Measurements from ENCODE around the gene CADPS2. TPM values are rescaled to one million over a fixed set of nuclear protein-coding genes. Genes with fewer than 3 reads are reported as not detected.

The CADPS2 gene
- total and polyA plus RNA-seq, 4 donors = 5.9 to 23.8 (median 11.0) TPM

DNA sequence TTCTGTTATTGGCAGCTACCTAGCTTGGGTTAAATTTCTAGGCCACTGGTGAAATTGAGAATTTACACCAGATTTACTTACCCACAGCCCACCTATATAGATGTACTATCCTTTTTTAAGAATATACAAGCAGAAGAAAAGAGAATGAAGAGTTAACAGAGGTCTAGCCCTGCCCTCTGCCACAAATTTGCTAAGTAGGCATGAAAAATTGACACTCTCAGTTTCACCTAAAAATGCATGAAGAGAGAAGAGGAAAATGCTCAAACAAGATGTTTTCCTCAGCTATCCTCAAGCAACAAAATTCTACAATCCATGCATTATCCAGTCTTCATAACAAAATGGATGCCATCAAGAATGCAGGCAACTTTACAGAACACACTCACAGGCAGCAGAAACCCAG, 158.9 kb downstream of the CADPS2 start:
- peaks cover 0 to 2% of the 10 kb centered on the region in 2 donors for H3K27me3 ChIP-seq (ENCODE audit: control insufficient read depth in 1 of 2, insufficient read depth in 2 of 2, low read length in 1 of 2)
- H3K27ac ChIP-seq (ENCODE audit: low read depth in 1 of 2, low read length in 2 of 2) = no peak overlapping the region
- H3K9me3 ChIP-seq (ENCODE audit: control insufficient read depth, low read length) = no peaks in the 10 kb centered on the region
- DNase-seq (no peak), ATAC-seq (ENCODE audit: low FRiP score) (no peak)
- no peaks in the 10 kb centered on the region for H3K36me3 ChIP-seq (ENCODE audit: control insufficient read depth in 1 of 2, insufficient read depth in 2 of 2, low read length in 1 of 2)
- no peaks in the 10 kb centered on the region for H3K4me1 ChIP-seq (ENCODE audit: control insufficient read depth in 1 of 2, insufficient read depth in 2 of 2, low read length in 2 of 2)
- intact Hi-C loops (cut with DNase I) = no loop called here
- H3K4me3 ChIP-seq (ENCODE audit: low read length in 2 of 2) = no peak overlapping the region

DNA sequence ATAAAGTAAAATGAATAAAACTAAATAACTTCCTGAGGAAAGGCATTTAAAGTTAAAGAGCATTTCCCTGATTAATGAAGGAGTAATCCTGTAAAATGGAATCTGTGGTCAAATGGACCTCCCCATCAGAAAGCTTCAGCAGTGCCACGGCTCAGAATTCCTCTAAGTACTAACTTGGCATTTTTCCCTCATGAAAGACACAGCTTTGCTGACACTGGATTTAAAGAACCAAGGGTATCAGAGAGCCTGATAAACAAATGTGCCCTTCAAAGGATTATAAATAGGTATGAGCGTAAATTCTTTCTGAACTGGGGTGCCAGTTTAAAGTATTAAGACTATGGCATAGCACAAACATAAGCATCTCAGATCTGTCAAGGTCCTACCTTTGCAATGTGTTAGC, 159.4 kb downstream of the CADPS2 start:
- H3K27ac ChIP-seq (ENCODE audit: low read depth in 1 of 2, low read length in 2 of 2) = no peak overlapping the region
- DNase-seq (no peak), ATAC-seq (ENCODE audit: low FRiP score) (no peak)
- H3K9me3 ChIP-seq (ENCODE audit: control insufficient read depth, low read length) = no peaks in the 10 kb centered on the region
- intact Hi-C loops (cut with DNase I) = no loop called here
- no peaks in the 10 kb centered on the region for H3K4me1 ChIP-seq (ENCODE audit: control insufficient read depth in 1 of 2, insufficient read depth in 2 of 2, low read length in 2 of 2)
- 67 to 78% methylated on average over 2 of the region's 2 CpGs for WGBS, 2 donors
- peaks cover 0 to 2% of the 10 kb centered on the region in 2 donors for H3K27me3 ChIP-seq (ENCODE audit: control insufficient read depth in 1 of 2, insufficient read depth in 2 of 2, low read length in 1 of 2)
- no peaks in the 10 kb centered on the region for H3K36me3 ChIP-seq (ENCODE audit: control insufficient read depth in 1 of 2, insufficient read depth in 2 of 2, low read length in 1 of 2)
- no peak overlapping the region for H3K4me3 ChIP-seq (ENCODE audit: low read length in 2 of 2)

DNA sequence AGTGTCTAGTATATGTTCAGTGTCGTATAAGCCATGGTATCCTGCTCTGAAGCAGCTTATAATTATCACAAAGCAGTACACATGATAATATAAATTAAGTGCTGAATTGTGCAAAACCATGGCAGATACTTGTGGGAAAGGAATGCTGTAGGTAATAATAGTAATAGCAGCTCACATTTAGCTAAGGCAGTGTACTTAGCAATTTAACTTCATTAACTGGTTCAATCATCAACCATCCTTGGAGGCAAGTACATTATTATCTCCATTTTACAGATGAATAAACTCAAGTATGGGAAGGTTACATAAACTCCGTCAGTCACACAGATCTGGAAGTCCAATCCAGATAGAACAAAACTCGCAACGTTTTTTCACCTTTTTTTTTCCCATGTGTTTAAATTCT, 161.9 kb downstream of the CADPS2 start:
- no peaks in the 10 kb centered on the region for H3K36me3 ChIP-seq (ENCODE audit: control insufficient read depth in 1 of 2, insufficient read depth in 2 of 2, low read length in 1 of 2)
- no peak overlapping the region for H3K27ac ChIP-seq (ENCODE audit: low read depth in 1 of 2, low read length in 2 of 2)
- DNase-seq (no peak), ATAC-seq (ENCODE audit: low FRiP score) (no peak)
- H3K27me3 ChIP-seq (ENCODE audit: control insufficient read depth in 1 of 2, insufficient read depth in 2 of 2, low read length in 1 of 2) = peaks cover 0 to 2% of the 10 kb centered on the region in 2 donors
- no peaks in the 10 kb centered on the region for H3K4me1 ChIP-seq (ENCODE audit: control insufficient read depth in 1 of 2, insufficient read depth in 2 of 2, low read length in 2 of 2)
- intact Hi-C loops (cut with DNase I) = no loop called here
- H3K4me3 ChIP-seq (ENCODE audit: low read length in 2 of 2) = no peak overlapping the region
- 61 to 69% methylated on average over 4 of the region's 4 CpGs for WGBS, 2 donors
- no peaks in the 10 kb centered on the region for H3K9me3 ChIP-seq (ENCODE audit: control insufficient read depth, low read length)

DNA sequence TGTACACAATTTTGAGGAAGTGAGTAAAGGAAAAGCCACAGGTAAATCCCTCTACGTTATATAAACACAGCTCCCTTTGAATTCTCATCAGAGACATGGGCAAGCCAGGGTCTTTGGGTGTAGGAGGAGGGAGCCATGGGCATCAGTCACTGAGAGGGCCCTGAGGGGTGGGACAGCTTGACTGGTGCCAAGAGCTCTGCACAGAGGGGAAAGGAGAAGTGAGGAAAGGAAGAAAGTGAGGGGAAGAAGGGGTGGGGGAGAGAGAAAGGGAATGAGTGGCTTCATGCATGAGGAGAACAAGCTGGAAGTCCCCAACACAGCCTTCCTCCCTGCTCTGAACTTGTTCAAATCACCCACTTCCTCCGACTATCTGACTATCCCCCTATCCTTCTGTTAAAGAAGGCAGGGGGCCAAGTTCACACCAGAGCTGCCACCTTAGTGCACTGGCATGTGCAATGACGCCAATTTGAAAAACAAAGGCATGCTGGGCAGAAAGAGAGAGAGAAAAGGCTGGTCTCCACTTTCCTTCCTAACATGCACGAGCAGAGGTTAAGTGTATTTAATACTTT, 167.2 kb downstream of the CADPS2 start:
- H3K4me3 ChIP-seq (ENCODE audit: low read length in 2 of 2) = no peak overlapping the region
- no peaks in the 10 kb centered on the region for H3K9me3 ChIP-seq (ENCODE audit: control insufficient read depth, low read length)
- DNase-seq (no peak), ATAC-seq (ENCODE audit: low FRiP score) (no peak)
- intact Hi-C loops (cut with DNase I) = no loop called here
- no peaks in the 10 kb centered on the region for H3K27me3 ChIP-seq (ENCODE audit: control insufficient read depth in 1 of 2, insufficient read depth in 2 of 2, low read length in 1 of 2)
- 51 to 71% methylated on average over 4 of the region's 4 CpGs for WGBS, 2 donors
- no peaks in the 10 kb centered on the region for H3K4me1 ChIP-seq (ENCODE audit: control insufficient read depth in 1 of 2, insufficient read depth in 2 of 2, low read length in 2 of 2)
- no peak overlapping the region for H3K27ac ChIP-seq (ENCODE audit: low read depth in 1 of 2, low read length in 2 of 2)
- H3K36me3 ChIP-seq (ENCODE audit: control insufficient read depth in 1 of 2, insufficient read depth in 2 of 2, low read length in 1 of 2) = no peaks in the 10 kb centered on the region

DNA sequence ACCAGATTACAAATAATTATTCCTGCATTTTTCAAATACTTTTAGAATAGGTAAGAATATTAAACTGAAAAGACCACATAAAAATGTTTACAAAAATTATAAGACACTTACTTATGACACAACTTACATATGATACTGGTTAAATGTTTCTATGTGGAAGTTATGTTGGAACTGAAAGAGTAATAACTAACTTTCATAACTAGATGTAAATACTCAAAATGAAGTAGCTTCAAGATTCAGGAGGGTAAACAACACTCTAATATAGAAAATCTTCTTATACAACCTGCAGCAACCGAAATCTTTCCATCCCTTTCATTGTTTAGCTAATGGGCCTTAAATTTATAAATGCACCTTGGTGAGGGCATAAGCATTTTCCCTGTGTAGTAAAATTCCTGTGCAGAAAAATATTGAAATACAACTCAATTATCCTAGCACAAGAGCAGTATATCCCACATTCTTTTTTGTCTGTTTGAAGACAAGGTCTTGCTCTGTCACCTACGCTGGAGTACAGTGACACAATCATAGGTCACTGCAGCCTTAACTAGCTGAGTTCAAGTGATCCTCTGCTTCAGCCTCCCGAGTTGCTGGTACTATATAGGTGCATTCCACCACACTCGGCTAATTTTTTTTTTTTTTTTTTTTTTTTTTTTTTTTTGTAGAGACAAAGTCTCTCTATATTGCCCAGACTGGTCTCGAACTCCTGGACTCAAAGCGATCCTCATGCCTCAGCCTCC, 168.7 kb downstream of the CADPS2 start:
- ATAC-seq (ENCODE audit: low FRiP score) = no peak

DNA sequence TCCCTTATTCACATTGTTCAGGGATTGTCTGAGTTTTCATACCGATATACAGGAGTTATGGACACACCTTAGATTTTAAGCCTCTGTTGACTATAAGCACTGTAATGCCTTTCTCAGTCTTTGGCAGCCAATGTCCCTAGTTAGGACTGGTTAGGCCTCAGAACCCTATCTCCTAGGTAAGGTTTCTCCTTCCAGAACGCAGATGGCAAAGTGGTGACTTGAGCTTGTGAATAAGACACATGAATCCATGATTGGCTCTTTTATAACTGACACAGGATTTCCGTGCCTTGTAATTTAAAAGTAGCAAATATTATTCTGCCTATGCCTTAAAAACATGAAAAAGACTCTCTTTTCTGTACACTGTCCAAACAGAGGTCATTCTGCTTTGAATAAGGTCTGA, 171.1 kb downstream of the CADPS2 start:
- Histone ChIP-seq H3K36me3 (ENCODE audit: control insufficient read depth in 1 of 2, insufficient read depth in 2 of 2, low read length in 1 of 2) (no peaks in the 10 kb centered on the region), H3K27ac (ENCODE audit: low read depth in 1 of 2, low read length in 2 of 2) (no peak overlapping the region), H3K4me1 (ENCODE audit: control insufficient read depth in 1 of 2, insufficient read depth in 2 of 2, low read length in 2 of 2) (no peaks in the 10 kb centered on the region), H3K27me3 (ENCODE audit: control insufficient read depth in 1 of 2, insufficient read depth in 2 of 2, low read length in 1 of 2) (no peaks in the 10 kb centered on the region), H3K9me3 (ENCODE audit: control insufficient read depth, low read length) (no peaks in the 10 kb centered on the region), H3K4me3 (ENCODE audit: low read length in 2 of 2) (no peak overlapping the region)
- 88% methylated on average over 3 of the region's 3 CpGs for WGBS, 2 donors
- ATAC-seq (ENCODE audit: low FRiP score) (no peak), DNase-seq (no peak)
- intact Hi-C loops (cut with DNase I) = no loop called here

More for the DNA sequence above, 168.7 kb downstream of the CADPS2 start:
- H3K4me3 ChIP-seq (ENCODE audit: low read length in 2 of 2) = no peak overlapping the region
- H3K36me3 ChIP-seq (ENCODE audit: control insufficient read depth in 1 of 2, insufficient read depth in 2 of 2, low read length in 1 of 2) = no peaks in the 10 kb centered on the region
- intact Hi-C loops (cut with DNase I) = no loop called here
- no peaks in the 10 kb centered on the region for H3K9me3 ChIP-seq (ENCODE audit: control insufficient read depth, low read length)
- WGBS, 2 donors = 93 to 94% methylated on average over 6 of the region's 6 CpGs
- no peak overlapping the region for H3K27ac ChIP-seq (ENCODE audit: low read depth in 1 of 2, low read length in 2 of 2)
- no peak for DNase-seq
- no peaks in the 10 kb centered on the region for H3K4me1 ChIP-seq (ENCODE audit: control insufficient read depth in 1 of 2, insufficient read depth in 2 of 2, low read length in 2 of 2)
- no peaks in the 10 kb centered on the region for H3K27me3 ChIP-seq (ENCODE audit: control insufficient read depth in 1 of 2, insufficient read depth in 2 of 2, low read length in 1 of 2)

DNA sequence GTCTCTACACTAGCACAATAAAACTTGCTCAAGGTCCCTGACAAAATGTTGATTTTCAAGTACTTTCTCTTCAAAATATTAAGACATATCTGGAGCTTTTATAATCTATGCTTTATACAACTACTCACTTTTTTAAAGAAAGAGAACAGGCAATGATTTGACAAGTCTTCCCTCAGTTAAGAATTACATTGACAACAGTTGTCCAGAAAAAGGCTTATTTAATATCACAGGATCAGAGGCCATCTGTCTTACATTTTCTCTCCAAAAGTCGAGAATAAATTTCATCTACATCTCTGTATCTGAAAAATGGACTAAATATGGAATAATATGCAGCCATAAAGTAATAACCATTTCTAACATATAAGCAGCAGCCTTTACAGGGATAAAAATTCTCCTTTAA, 175.3 kb downstream of the CADPS2 start:
- DNase-seq = no peak
- 57 to 70% methylated on average over 1 of the region's 1 CpG for WGBS, 2 donors
- H3K9me3 ChIP-seq (ENCODE audit: control insufficient read depth, low read length) = no peaks in the 10 kb centered on the region
- no peaks in the 10 kb centered on the region for H3K36me3 ChIP-seq (ENCODE audit: control insufficient read depth in 1 of 2, insufficient read depth in 2 of 2, low read length in 1 of 2)
- intact Hi-C loops (cut with DNase I) = no loop called here
- H3K4me1 ChIP-seq (ENCODE audit: control insufficient read depth in 1 of 2, insufficient read depth in 2 of 2, low read length in 2 of 2) = no peaks in the 10 kb centered on the region
- H3K4me3 ChIP-seq (ENCODE audit: low read length in 2 of 2) = no peak overlapping the region
- H3K27me3 ChIP-seq (ENCODE audit: control insufficient read depth in 1 of 2, insufficient read depth in 2 of 2, low read length in 1 of 2) = no peaks in the 10 kb centered on the region
- no peak overlapping the region for H3K27ac ChIP-seq (ENCODE audit: low read depth in 1 of 2, low read length in 2 of 2)
- no peak for ATAC-seq (ENCODE audit: low FRiP score)

DNA sequence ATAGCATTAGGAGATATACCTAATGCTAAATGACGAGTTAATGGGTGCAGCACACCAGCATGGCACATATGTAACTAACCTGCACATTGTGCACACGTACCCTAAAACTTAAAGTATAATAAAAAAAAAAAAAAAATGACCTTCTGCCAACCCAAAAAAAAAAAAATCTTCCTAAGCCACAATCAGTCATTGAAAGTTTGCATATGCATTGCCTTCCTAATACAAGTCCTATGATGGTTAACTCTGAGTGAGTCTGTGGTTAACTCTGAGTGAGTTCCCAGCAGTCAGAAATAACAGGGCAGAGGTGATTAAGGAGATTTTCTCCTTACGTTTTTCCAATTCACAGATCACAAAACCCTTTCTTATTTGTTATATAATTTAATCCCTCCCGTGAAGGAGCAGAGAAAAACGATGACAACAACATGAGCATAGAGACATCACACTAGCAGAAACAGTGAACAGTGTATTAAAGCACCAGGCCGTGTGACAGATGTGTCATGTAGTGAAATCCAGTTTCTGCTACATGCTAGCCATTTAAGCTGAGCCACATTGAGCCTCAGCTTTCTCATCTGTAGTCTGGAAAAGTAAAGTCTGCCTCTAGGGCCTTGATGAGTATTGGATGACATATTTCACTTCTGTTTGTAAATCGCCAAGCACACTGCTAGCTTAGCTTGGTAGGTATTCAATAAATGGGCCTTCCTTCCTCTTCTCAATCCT, 176.2 kb downstream of the CADPS2 start:
- H3K4me1 ChIP-seq (ENCODE audit: control insufficient read depth in 1 of 2, insufficient read depth in 2 of 2, low read length in 2 of 2) = no peaks in the 10 kb centered on the region
- no peaks in the 10 kb centered on the region for H3K36me3 ChIP-seq (ENCODE audit: control insufficient read depth in 1 of 2, insufficient read depth in 2 of 2, low read length in 1 of 2)
- H3K4me3 ChIP-seq (ENCODE audit: low read length in 2 of 2) = no peak overlapping the region
- no peak overlapping the region for H3K27ac ChIP-seq (ENCODE audit: low read depth in 1 of 2, low read length in 2 of 2)
- intact Hi-C loops (cut with DNase I) = no loop called here
- H3K27me3 ChIP-seq (ENCODE audit: control insufficient read depth in 1 of 2, insufficient read depth in 2 of 2, low read length in 1 of 2) = no peaks in the 10 kb centered on the region
- DNase-seq = no peak
- H3K9me3 ChIP-seq (ENCODE audit: control insufficient read depth, low read length) = no peaks in the 10 kb centered on the region
- 77 to 81% methylated on average over 7 of the region's 7 CpGs for WGBS, 2 donors
- ATAC-seq (ENCODE audit: low FRiP score) = no peak

DNA sequence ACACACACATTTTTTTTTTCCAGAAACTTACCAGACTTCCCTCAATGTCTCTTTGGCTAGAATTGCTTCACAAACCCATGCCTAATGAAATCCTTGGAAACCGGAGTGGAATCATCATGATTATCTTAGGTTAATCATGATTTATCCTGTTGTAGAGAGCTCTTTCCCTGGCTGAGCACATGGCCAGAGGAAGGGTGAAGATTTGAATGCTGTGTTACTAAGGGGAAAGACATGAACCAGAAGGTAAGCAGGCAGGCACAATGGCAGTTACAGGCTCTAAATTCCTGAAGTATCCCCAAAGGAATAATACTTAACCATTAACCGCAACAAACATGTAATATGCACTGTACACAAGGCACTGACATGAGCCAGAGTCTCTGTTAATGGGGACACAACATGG, 179.4 kb downstream of the CADPS2 start:
- H3K4me1 ChIP-seq (ENCODE audit: control insufficient read depth in 1 of 2, insufficient read depth in 2 of 2, low read length in 2 of 2) = no peaks in the 10 kb centered on the region
- intact Hi-C loops (cut with DNase I) = no loop called here
- no peaks in the 10 kb centered on the region for H3K36me3 ChIP-seq (ENCODE audit: control insufficient read depth in 1 of 2, insufficient read depth in 2 of 2, low read length in 1 of 2)
- ATAC-seq (ENCODE audit: low FRiP score) (no peak), DNase-seq (no peak)
- H3K27me3 ChIP-seq (ENCODE audit: control insufficient read depth in 1 of 2, insufficient read depth in 2 of 2, low read length in 1 of 2) = no peaks in the 10 kb centered on the region
- peaks cover 3% of the 10 kb centered on the region for H3K9me3 ChIP-seq (ENCODE audit: control insufficient read depth, low read length)
- 76% methylated on average over 2 of the region's 2 CpGs for WGBS, 2 donors
- no peak overlapping the region for H3K27ac ChIP-seq (ENCODE audit: low read depth in 1 of 2, low read length in 2 of 2)
- no peak overlapping the region for H3K4me3 ChIP-seq (ENCODE audit: low read length in 2 of 2)

All from aorta (tissue), 5 donors.